HepG2 (cell line): ENCODE measurements around the gene LAPTM4A. TPM values are rescaled to one million over a fixed set of nuclear protein-coding genes. Genes with fewer than 3 reads are reported as not detected.
A peak's percentile ranks its signal among the peaks of the same experiment; 100 is the strongest.

Source experiments
- ADNP ChIP-seq: sonication (generic); formaldehyde crosslinking; IDR thresholded peaks from 2 replicates; pipeline ENCODE4 v1.4.0; 2020; ENCODE audit warnings: missing genetic modification reagents
- ARID3A ChIP-seq: IDR thresholded peaks from 2 replicates; pipeline ENCODE4 v1.6.1; 2012; ENCODE audit warnings: low read depth, low read length, improper control_type of control experiment
- ARID4A ChIP-seq: sonication (generic); formaldehyde crosslinking; IDR thresholded peaks from 2 replicates; pipeline ENCODE4 v1.5.0; 2020; ENCODE audit warnings: mild to moderate bottlenecking, missing genetic modification reagents, borderline replicate concordance
- ATF4 ChIP-seq, 2 experiments: fragments of 450-650 bp in 1 of 2; sonication (generic) in 1 of 2; formaldehyde crosslinking; IDR thresholded peaks; 2 replicates each; pipeline versions ENCODE4 v1.5.0 to v1.8.0; 2020 to 2022; ENCODE audit warnings: mild to moderate bottlenecking in 1 of 2, missing genetic modification reagents in 1 of 2
- CBX5 ChIP-seq: sonication (generic); formaldehyde crosslinking; IDR thresholded peaks from 2 replicates; pipeline ENCODE4 v1.4.0; 2020; ENCODE audit warnings: missing genetic modification reagents, borderline replicate concordance
- CENPX ChIP-seq: sonication (generic); formaldehyde crosslinking; IDR thresholded peaks from 2 replicates; pipeline ENCODE4 v1.9.0; 2021; ENCODE audit warnings: mild to moderate bottlenecking, missing genetic modification reagents, moderate library complexity
- FOXC1 ChIP-seq: sonication (generic); formaldehyde crosslinking; IDR thresholded peaks from 2 replicates; pipeline ENCODE4 v1.8.0; 2022; ENCODE audit warnings: mild to moderate bottlenecking, missing genetic modification reagents, borderline replicate concordance
- GLI4 ChIP-seq: sonication (generic); formaldehyde crosslinking; IDR thresholded peaks from 2 replicates; pipeline ENCODE4 v1.5.1; 2020; ENCODE audit warnings: missing genetic modification reagents, mild to moderate bottlenecking, moderate library complexity, borderline replicate concordance
- HIC2 ChIP-seq: sonication (generic); formaldehyde crosslinking; IDR thresholded peaks from 2 replicates; pipeline ENCODE4 v1.9.0; 2022; ENCODE audit warnings: low read depth, missing genetic modification reagents
- IRF2 ChIP-seq: IDR thresholded peaks from 2 replicates; pipeline ENCODE4 v1.6.1; 2018; ENCODE audit warnings: missing genetic modification reagents, missing compliant biosample characterization
- IRX3 ChIP-seq: sonication (generic); formaldehyde crosslinking; IDR thresholded peaks from 2 replicates; pipeline ENCODE4 v1.8.1; 2023; ENCODE audit warnings: mild to moderate bottlenecking, low read depth, missing genetic modification reagents, borderline replicate concordance
- ISL2 ChIP-seq: sonication (generic); formaldehyde crosslinking; IDR thresholded peaks from 2 replicates; pipeline ENCODE4 v1.5.0; 2020; ENCODE audit warnings: missing genetic modification reagents
- MTA3 ChIP-seq: sonication (generic); formaldehyde crosslinking; IDR thresholded peaks from 2 replicates; pipeline ENCODE4 v1.4.0; 2020; ENCODE audit warnings: missing genetic modification reagents
- ONECUT2 ChIP-seq: sonication (generic); formaldehyde crosslinking; IDR thresholded peaks from 2 replicates; pipeline ENCODE4 v1.4.0; 2020; ENCODE audit warnings: missing genetic modification reagents
- SCMH1 ChIP-seq: sonication (generic); formaldehyde crosslinking; IDR thresholded peaks from 2 replicates; pipeline ENCODE4 v1.9.0; 2021; ENCODE audit warnings: missing genetic modification reagents, mild to moderate bottlenecking, borderline replicate concordance
- SKI ChIP-seq: fragments of 450-650 bp; IDR thresholded peaks from one replicate; pipeline ENCODE4 v1.6.1; 2018; ENCODE audit warnings: mild to moderate bottlenecking; ENCODE audit not compliant: partially characterized antibody
- ZFP37 ChIP-seq: sonication (generic); formaldehyde crosslinking; IDR thresholded peaks from 2 replicates; pipeline ENCODE4 v1.4.0; 2020; ENCODE audit warnings: missing genetic modification reagents, borderline replicate concordance
- ZFX ChIP-seq: sonication (generic); formaldehyde crosslinking; IDR thresholded peaks from 2 replicates; pipeline ENCODE4 v1.4.0; 2020; ENCODE audit warnings: mild to moderate bottlenecking, low read depth, missing genetic modification reagents, moderate library complexity
- ZNF567 ChIP-seq: sonication (generic); formaldehyde crosslinking; IDR thresholded peaks from 2 replicates; pipeline ENCODE4 v1.8.1; 2023; ENCODE audit warnings: mild to moderate bottlenecking, missing genetic modification reagents, borderline replicate concordance
- ZNF644 ChIP-seq: IDR thresholded peaks from 2 replicates; pipeline ENCODE4 v1.6.1; 2016; ENCODE audit warnings: low read depth
- ZNF773 ChIP-seq: sonication (generic); formaldehyde crosslinking; IDR thresholded peaks from 2 replicates; pipeline ENCODE4 v1.4.0; 2020; ENCODE audit warnings: missing genetic modification reagents, borderline replicate concordance
- ZNF841 ChIP-seq: sonication (generic); formaldehyde crosslinking; IDR thresholded peaks from 2 replicates; pipeline ENCODE4 v1.8.1; 2023; ENCODE audit warnings: missing genetic modification reagents, borderline replicate concordance
- ZNF883 ChIP-seq: sonication (generic); formaldehyde crosslinking; IDR thresholded peaks from 2 replicates; pipeline ENCODE4 v1.5.1; 2020; ENCODE audit warnings: mild to moderate bottlenecking, missing genetic modification reagents; ENCODE audit errors: not compliant biosample characterization
- polyA plus RNA-seq, 8 experiments: library from polyadenylated mRNA; depleted of rRNA in 3 of 8; stranded (reverse) in 7 of 8; unstranded in 1 of 8; fragments of >200 nt; fragmentation: Illumina TruSeq in 4 of 8; extraction: Trizol in 4 of 8; gene quantifications; 2 replicates each; pipeline versions ENCODE4 v1.2.1 to v1.2.3, GENCODE V29; 2011 to 2016; ENCODE audit warnings: low read depth in 4 of 8, missing spikeins in 1 of 8, mixed read lengths in 1 of 8; ENCODE audit not compliant: insufficient read depth in 1 of 8
- total RNA-seq, 5 experiments: library from RNA; depleted of rRNA; stranded (reverse); fragments of >200 nt; fragmentation: Illumina TruSeq; extraction: Trizol; gene quantifications; 2 replicates each; pipeline ENCODE4 v1.2.3, GENCODE V29; 2016; ENCODE audit warnings: low read depth in 1 of 5

LAPTM4A gene
- total and polyA plus RNA-seq, 2 of the 13 experiments (the other 11 are each of a cell fraction or from before 2014, with no cell fraction given): 116 to 558 TPM

- TF ChIP-seq ATF4 (CRISPR knock-in tag; IDR thresholded peaks at IDR 0.05) (no peak), SKI (peak; percentile 51), ZNF841 (CRISPR knock-in tag) (no peak), ADNP (CRISPR knock-in tag) (no peak), GLI4 (no peak), ISL2 (CRISPR knock-in tag) (peak; percentile 47; the same call in 1 of the 2 replicates), HIC2 (CRISPR knock-in tag) (no peak), ARID3A (0 out of 2 replicates have a peak, but pooled peaks have one; percentile 22), ARID4A (CRISPR knock-in tag) (no peak), ZNF883 (no peak), CBX5 (CRISPR knock-in tag) (no peak), ZFP37 (CRISPR knock-in tag) (no peak), ONECUT2 (CRISPR knock-in tag) (no peak), ZNF644 (0 out of 2 replicates have a peak, but pooled peaks have one; percentile 13), MTA3 (CRISPR knock-in tag) (no peak), IRF2 (CRISPR knock-in tag) (peak; percentile 68), FOXC1 (CRISPR knock-in tag) (no peak), ZFX (CRISPR knock-in tag) (no peak), IRX3 (CRISPR knock-in tag) (no peak), ZNF773 (CRISPR knock-in tag) (no peak), ZNF567 (no peak), CENPX (CRISPR knock-in tag) (no peak), SCMH1 (no peak)
Measured at GRCh38 chr2:20027260-20027677, 24.2 kb downstream of the LAPTM4A start (continued).
